Stomach smooth muscle (tissue), 2 donors: ENCODE data around the gene AAGAB.

Experiments
- H3K27ac ChIP-seq: one replicate; pipeline ENCODE4 v1.7.0; 2013; ENCODE audit warnings: mild to moderate bottlenecking, low read length, inconsistent platforms
- H3K27me3 ChIP-seq, 2 donors: one replicate each; pipeline ENCODE4 v1.7.0; 2013; ENCODE audit warnings: low read length in 2 of 2; ENCODE audit not compliant: insufficient read depth in 2 of 2, control insufficient read depth in 1 of 2
- H3K36me3 ChIP-seq, 2 donors: one replicate each; pipeline ENCODE4 v1.7.0; 2013; ENCODE audit warnings: low read length in 2 of 2; ENCODE audit not compliant: control insufficient read depth in 2 of 2, insufficient read depth in 2 of 2
- H3K4me1 ChIP-seq: one replicate; pipeline ENCODE4 v1.7.0; 2013; ENCODE audit warnings: low read length; ENCODE audit not compliant: control insufficient read depth, insufficient read depth
- H3K4me3 ChIP-seq, 2 donors: one replicate each; pipeline ENCODE4 v1.7.0; 2013; ENCODE audit warnings: low read length in 2 of 2
- H3K9ac ChIP-seq, 2 donors: one replicate each; pipeline ENCODE4 v1.7.0; 2013; ENCODE audit warnings: low read length in 2 of 2, mild to moderate bottlenecking in 1 of 2
- H3K9me3 ChIP-seq, 2 donors: one replicate each; pipeline ENCODE4 v1.7.0; 2013; ENCODE audit warnings: low read length in 2 of 2; ENCODE audit not compliant: control insufficient read depth in 2 of 2
- donor health status: healthy.
- donor health status: Pancreatic carcinoma.

Gene AAGAB

DNA sequence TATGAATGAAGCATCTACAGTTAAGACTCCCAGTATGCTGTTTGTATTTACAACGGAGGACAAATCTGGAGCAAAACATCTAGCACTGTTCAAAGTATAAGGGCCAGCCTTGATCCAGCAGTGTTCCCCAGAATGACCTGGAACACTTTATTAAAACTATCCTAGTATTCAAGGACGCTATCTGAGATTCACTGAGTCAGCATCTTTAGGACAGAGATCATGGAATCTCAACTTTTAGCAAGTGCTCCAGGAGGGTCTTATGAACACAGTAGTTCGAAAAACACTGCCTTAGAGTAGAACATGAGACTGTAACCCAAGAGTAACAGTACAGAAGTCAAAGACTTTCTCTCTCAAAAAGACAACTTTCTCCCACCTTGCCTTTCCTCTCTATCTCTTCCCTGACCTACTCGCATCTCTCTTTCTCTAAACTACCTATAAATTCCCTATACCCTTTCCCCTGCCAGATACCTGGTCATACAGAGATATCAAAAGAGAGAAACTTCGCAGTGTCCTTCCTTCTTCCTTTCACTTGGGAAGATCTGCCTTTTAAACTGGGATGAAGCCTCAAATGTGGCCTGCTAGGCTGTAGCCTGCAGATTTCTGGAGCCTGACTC is 43.8 kb downstream of the AAGAB start:
- Histone ChIP-seq H3K9me3 (no peaks in the 10 kb centered on the region), H3K36me3 (peaks cover 3 to 10% of the 10 kb centered on the region in 2 donors), H3K4me3 (no peak overlapping the region), H3K9ac (no peak overlapping the region), H3K4me1 (no peaks in the 10 kb centered on the region), H3K27me3 (no peaks in the 10 kb centered on the region), H3K27ac (no peak overlapping the region)

DNA sequence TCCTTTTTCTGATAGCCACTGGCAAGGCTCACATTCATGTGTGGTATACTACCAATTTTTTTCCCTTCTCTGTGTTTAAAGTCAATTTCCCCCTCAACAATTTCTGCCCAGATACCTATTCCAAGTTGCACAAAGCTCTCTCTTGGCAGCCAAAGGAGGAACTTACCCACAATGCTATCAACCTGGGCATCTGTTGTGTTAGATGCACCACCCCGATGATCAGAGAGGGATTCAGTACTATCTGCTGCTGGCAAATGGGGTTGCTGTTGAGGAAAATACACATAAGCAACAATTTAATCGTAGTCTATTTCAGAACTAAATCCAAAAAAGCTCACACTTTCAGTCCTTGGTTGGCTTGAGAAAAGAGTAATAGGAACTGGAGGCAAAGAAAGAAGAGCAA is 46.1 kb downstream of the AAGAB start:
- H3K27me3 ChIP-seq = no peaks in the 10 kb centered on the region
- no peak overlapping the region for H3K4me3 ChIP-seq
- H3K36me3 ChIP-seq = peaks cover 3 to 13% of the 10 kb centered on the region in 2 donors
- H3K9me3 ChIP-seq = no peaks in the 10 kb centered on the region
- no peak overlapping the region for H3K9ac ChIP-seq
- no peaks in the 10 kb centered on the region for H3K4me1 ChIP-seq
- no peak overlapping the region for H3K27ac ChIP-seq

DNA sequence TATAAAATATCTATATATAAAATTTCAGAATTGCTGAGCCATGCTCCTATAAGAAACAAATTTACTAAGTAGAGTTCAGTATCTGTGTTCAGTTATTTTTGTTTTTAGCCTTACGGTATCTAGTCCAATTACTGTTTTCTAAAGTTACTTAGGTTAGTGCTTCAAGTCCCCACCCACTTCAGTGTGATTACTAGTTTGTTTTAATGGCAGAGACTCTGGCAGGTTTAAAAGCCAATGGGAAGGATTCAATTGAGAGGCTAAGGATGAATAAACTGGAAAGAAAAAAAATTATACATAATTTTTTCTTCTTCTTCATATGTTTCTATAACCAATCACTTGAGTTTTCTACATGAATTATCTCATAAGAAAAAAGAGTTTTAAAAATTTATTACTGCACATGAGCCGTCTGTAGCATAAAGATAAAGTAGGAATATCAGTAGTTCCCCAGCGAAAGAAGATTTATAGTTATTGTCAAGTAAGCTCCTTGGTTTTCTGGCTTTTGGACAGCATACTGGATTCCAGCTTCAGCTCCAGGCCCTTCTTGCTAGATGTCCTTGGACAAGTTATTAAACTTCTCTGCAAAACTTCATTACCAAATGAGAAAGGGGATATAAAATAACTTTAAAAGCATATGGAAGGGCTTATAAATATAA is 46.8 kb downstream of the AAGAB start:
- Histone ChIP-seq H3K36me3 (peaks cover 3 to 13% of the 10 kb centered on the region in 2 donors), H3K4me3 (no peak overlapping the region), H3K4me1 (no peaks in the 10 kb centered on the region), H3K27me3 (no peaks in the 10 kb centered on the region), H3K9ac (no peak overlapping the region), H3K9me3 (no peaks in the 10 kb centered on the region), H3K27ac (no peak overlapping the region)

DNA sequence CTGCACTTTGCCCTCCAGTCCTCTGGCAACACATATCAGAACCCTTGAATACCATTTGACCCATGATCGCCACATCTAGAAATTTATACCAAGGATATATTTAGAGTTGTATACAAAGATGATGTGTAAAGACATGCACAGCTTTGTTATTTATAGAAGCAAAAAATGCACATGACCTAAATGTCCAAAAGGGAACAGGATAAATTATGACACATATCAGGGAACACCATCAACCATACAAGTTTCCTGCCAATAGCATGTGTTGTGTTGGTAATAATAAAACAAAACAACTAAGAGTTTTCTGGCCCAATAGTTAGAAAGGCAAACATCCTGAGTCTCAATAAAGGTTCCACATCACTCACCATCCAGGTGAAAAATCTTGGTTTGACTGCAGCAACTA is 51.5 kb downstream of the AAGAB start:
- Histone ChIP-seq H3K9me3 (no peaks in the 10 kb centered on the region), H3K9ac (no peak overlapping the region), H3K4me1 (no peaks in the 10 kb centered on the region), H3K27me3 (no peaks in the 10 kb centered on the region), H3K36me3 (peaks cover 6 to 7% of the 10 kb centered on the region in 2 donors), H3K27ac (no peak overlapping the region), H3K4me3 (no peak overlapping the region)

DNA sequence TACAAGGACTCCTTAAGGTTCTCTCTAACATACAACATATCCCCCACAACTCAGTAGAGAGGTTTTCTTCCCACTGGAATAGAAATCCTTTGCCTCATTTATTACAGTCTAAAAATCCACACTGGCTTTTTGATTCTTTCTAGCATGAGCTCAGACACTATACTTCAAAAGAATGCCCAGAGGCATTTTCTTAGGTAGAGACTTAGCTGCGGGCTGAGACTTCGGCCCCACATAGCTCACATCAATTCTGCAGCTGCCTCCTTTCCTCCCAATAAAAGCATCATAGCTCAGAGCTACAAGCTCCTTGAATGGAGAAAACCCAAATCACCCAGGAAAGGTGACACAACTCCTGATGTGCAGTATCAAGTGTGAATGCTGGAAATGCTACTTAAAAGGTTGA is 52.4 kb downstream of the AAGAB start:
- Histone ChIP-seq H3K27ac (no peak overlapping the region), H3K4me1 (peaks cover 2% of the 10 kb centered on the region)

DNA sequence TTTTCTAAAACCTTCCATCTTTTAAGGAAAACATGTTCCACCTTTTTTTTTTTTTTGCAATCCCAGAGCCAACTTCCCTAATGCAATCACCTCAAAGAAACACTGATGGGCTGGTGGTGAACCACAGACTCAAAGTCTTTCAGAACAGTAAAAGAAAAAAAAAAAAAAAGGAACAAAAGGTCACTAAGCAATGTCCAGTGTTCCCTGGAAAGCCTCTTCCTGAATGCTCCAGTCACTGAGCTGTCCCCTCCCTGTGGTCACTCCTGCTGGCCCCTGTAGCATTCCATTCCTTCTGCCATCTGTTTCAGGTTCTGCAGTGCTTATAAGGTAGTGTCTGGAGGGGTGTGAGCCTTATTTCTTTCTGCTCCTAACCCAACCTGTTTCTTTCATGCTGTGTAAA is 53.3 kb downstream of the AAGAB start:
- no peak overlapping the region for H3K4me3 ChIP-seq
- H3K27ac ChIP-seq = no peak overlapping the region

More for the DNA sequence above, 52.4 kb downstream of the AAGAB start:
- H3K36me3 ChIP-seq = peaks cover 6 to 7% of the 10 kb centered on the region in 2 donors
- H3K9ac ChIP-seq = no peak overlapping the region
- H3K27me3 ChIP-seq = no peaks in the 10 kb centered on the region
- H3K4me3 ChIP-seq = no peak overlapping the region
- no peaks in the 10 kb centered on the region for H3K9me3 ChIP-seq

DNA sequence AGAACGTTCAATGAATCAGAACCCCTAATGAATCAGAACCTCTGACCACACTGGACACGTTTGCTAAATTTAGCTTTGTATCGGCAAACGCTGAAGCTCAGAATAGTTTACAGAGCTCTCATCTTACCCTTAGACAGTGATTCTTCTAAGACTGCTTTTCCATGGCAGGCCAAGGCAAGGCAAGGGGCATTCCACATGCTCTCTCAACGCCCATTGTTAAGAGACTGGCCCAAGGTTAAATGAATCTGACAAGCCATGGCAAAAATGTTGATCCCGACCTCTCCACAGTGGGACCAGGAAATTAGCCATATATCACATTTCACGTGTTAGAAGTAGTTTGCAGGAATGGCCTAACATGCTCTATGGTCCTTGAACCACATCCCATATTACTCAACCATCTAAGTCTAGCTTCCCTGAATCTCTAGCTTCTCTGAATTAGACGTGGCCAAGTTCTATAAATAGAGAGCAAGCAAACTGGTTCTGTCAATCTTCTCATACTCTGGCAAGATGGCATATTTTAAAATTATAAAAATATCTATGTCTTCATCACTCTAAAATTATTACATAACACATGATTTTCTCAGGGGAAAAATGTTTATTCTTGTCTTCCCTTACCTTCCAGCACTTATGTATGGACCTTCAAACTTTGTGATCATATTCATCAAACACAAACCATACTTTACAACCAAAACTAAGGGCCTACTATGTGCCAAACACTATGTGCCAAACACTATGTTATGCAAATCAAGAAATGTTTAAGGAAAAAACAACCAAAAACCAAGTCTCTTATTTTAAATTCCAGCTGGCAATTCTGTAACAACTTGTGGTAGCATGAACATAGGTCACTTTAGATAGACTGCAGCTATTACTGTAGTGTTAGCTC is 54.3 kb downstream of the AAGAB start:
- peaks cover 6% of the 10 kb centered on the region for H3K4me1 ChIP-seq
- no peaks in the 10 kb centered on the region for H3K27me3 ChIP-seq
- H3K9ac ChIP-seq = no peak overlapping the region
- H3K4me3 ChIP-seq = no peak overlapping the region
- peaks cover 7 to 8% of the 10 kb centered on the region in 2 donors for H3K36me3 ChIP-seq
- no peaks in the 10 kb centered on the region for H3K9me3 ChIP-seq
- no peak overlapping the region for H3K27ac ChIP-seq

More for the DNA sequence above, 53.3 kb downstream of the AAGAB start:
- no peak overlapping the region for H3K9ac ChIP-seq
- H3K4me1 ChIP-seq = peaks cover 6% of the 10 kb centered on the region
- no peaks in the 10 kb centered on the region for H3K9me3 ChIP-seq
- no peaks in the 10 kb centered on the region for H3K27me3 ChIP-seq
- H3K36me3 ChIP-seq = peaks cover 6 to 7% of the 10 kb centered on the region in 2 donors

DNA sequence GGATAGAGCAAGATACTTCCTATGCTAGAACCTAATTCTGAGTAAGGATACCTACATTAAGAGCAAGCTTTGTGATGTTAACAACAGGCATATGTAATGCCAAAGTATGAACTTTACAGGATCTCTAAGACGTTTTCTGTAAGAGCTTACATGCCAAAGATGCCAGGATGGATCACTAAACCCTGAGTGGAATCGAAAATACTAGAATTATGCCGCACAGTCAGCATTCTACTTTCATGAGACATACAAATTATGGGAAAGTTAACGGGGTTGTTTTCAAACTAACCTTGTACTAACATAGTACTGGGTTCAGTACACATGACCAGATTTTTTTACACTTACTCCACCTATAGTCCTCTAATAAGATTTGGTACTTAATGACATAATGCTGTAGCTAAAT is 55.1 kb downstream of the AAGAB start:
- Histone ChIP-seq H3K4me3 (no peak overlapping the region), H3K9ac (no peak overlapping the region), H3K36me3 (peaks cover 7 to 8% of the 10 kb centered on the region in 2 donors), H3K27ac (no peak overlapping the region), H3K4me1 (peaks cover 8% of the 10 kb centered on the region), H3K9me3 (no peaks in the 10 kb centered on the region), H3K27me3 (no peaks in the 10 kb centered on the region)

DNA sequence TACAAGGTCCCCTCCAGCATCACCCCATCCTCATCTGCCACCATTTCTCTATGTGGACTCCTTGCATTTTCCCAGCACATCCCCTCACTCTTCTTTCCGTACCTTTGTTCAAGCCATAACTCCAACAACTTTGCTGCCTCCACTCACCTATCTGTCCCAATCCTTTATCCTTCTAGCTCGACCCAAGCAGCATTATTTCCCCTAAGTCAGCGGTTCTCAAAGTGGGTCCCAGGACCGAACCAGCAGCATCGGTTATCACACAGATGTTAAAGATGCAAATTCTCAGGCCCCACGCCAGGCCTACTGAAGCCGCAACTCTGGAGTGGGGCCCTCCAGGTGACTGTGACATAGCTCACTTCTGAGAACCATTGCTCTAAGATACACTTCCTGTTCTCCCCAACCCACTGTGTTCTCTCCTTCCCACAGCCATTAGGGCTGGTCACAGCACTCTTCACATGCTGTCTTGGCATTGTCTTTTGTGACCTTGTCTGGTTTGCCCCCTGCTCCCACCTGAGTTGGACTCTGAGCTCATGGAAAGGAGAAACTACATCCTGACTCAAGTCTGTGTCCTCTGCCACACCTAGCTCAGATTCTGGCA is 56.2 kb downstream of the AAGAB start:
- no peak overlapping the region for H3K27ac ChIP-seq
- H3K9me3 ChIP-seq = no peaks in the 10 kb centered on the region
- no peak overlapping the region for H3K4me3 ChIP-seq
- H3K9ac ChIP-seq = no peak overlapping the region
- H3K36me3 ChIP-seq = peaks cover 5 to 7% of the 10 kb centered on the region in 2 donors
- H3K4me1 ChIP-seq = peaks cover 16% of the 10 kb centered on the region
- H3K27me3 ChIP-seq = no peaks in the 10 kb centered on the region

DNA sequence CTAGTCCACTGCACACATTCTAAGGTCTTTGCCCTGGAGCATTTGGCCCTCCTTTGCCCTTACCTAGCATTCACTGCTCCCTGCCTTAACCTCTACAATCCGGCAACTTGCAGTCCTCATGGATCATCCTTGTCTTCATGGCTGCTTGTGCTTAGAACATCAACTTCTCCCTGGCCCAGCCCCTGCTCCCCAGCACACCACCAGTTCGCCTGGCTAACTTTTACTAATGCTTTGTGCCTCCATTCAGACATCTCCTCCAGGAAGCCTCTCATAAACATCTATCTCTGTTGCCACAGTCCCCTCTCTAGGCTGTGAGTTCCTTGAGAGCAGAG is 57.1 kb downstream of the AAGAB start:
- peaks cover 6 to 11% of the 10 kb centered on the region in 2 donors for H3K36me3 ChIP-seq
- no peak overlapping the region for H3K4me3 ChIP-seq
- no peaks in the 10 kb centered on the region for H3K27me3 ChIP-seq
- H3K9ac ChIP-seq = no peak overlapping the region
- no peak overlapping the region for H3K27ac ChIP-seq
- no peaks in the 10 kb centered on the region for H3K9me3 ChIP-seq
- peaks cover 25% of the 10 kb centered on the region for H3K4me1 ChIP-seq
